Glomerular visceral epithelial cell (primary cell): ENCODE measurements around the gene CLPTM1.
"Not testable (repeated sequence)": the region's sequence is repeated elsewhere in the genome, so short reads cannot be mapped to it uniquely, and the experiment has no call there.

ENCODE experiments used
- DNase-seq: peaks from one replicate; pipeline ENCODE4 v3.0.0-alpha.2; 2016; ENCODE audit errors: extremely low spot score

The CLPTM1 gene, protein sequence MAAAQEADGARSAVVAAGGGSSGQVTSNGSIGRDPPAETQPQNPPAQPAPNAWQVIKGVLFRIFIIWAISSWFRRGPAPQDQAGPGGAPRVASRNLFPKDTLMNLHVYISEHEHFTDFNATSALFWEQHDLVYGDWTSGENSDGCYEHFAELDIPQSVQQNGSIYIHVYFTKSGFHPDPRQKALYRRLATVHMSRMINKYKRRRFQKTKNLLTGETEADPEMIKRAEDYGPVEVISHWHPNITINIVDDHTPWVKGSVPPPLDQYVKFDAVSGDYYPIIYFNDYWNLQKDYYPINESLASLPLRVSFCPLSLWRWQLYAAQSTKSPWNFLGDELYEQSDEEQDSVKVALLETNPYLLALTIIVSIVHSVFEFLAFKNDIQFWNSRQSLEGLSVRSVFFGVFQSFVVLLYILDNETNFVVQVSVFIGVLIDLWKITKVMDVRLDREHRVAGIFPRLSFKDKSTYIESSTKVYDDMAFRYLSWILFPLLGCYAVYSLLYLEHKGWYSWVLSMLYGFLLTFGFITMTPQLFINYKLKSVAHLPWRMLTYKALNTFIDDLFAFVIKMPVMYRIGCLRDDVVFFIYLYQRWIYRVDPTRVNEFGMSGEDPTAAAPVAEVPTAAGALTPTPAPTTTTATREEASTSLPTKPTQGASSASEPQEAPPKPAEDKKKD

DNA sequence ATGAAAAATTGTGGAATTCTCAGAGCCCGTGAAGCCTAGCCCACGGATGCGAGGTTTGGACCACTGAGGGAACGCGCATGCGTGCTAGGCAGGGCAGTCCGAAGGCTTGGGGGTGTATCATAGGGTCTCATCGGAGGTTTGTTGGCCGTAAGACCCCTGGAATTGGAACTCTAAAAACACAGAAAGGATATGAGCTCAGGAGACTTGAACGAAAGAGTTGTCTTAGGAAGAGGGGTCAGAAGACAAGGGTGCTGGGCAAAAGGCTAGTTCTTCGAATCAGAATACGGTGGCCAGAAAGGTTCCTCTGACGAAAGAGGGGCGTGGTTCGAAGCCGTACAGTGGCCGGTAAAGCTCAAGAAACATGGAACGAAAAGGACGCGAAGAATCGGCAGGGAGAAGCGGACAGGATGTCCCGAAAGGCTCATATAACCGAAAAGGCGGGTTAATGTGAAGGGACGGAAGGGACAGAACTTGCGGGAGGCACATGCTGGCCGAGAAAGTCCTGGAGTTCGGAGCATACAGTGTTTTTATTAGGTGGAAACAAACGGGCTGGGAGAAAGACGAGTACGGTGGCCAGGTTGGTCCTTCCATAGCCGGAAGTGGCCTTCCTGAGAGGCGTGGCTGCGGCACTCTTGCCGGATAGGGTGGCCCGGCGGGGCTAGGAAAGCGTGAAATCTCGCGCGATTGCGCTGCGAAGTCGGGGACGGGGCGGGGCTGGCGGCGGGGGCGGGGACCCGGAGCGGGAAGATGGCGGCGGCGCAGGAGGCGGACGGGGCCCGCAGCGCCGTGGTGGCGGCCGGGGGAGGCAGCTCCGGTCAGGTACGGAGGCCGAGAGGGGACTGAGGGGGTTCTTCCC lies at the start of gene CLPTM1:
TSS of gene CLPTM1 (plus strand) at position 732 of the 856 bp plus-strand sequence. CDS start at position 748, 16 bp downstream.
- peak; percentile 95 for DNase-seq

DNA sequence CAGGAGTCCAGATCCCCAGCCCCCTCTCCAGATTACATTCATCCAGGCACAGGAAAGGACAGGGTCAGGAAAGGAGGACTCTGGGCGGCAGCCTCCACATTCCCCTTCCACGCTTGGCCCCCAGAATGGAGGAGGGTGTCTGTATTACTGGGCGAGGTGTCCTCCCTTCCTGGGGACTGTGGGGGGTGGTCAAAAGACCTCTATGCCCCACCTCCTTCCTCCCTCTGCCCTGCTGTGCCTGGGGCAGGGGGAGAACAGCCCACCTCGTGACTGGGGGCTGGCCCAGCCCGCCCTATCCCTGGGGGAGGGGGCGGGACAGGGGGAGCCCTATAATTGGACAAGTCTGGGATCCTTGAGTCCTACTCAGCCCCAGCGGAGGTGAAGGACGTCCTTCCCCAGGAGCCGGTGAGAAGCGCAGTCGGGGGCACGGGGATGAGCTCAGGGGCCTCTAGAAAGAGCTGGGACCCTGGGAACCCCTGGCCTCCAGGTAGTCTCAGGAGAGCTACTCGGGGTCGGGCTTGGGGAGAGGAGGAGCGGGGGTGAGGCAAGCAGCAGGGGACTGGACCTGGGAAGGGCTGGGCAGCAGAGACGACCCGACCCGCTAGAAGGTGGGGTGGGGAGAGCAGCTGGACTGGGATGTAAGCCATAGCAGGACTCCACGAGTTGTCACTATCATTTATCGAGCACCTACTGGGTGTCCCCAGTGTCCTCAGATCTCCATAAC lies 49.6 kb upstream of the CLPTM1 start, which contains the start of gene APOE:
TSS of gene APOE (plus strand) at position 360 of the 724 bp plus-strand sequence. CDS start 829 bp downstream, outside the sequence.
- no peak for DNase-seq

DNA sequence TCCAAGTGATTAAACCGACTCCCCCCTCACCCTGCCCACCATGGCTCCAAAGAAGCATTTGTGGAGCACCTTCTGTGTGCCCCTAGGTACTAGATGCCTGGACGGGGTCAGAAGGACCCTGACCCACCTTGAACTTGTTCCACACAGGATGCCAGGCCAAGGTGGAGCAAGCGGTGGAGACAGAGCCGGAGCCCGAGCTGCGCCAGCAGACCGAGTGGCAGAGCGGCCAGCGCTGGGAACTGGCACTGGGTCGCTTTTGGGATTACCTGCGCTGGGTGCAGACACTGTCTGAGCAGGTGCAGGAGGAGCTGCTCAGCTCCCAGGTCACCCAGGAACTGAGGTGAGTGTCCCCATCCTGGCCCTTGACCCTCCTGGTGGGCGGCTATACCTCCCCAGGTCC lies 47.6 kb upstream of the CLPTM1 start:
- no peak for DNase-seq

DNA sequence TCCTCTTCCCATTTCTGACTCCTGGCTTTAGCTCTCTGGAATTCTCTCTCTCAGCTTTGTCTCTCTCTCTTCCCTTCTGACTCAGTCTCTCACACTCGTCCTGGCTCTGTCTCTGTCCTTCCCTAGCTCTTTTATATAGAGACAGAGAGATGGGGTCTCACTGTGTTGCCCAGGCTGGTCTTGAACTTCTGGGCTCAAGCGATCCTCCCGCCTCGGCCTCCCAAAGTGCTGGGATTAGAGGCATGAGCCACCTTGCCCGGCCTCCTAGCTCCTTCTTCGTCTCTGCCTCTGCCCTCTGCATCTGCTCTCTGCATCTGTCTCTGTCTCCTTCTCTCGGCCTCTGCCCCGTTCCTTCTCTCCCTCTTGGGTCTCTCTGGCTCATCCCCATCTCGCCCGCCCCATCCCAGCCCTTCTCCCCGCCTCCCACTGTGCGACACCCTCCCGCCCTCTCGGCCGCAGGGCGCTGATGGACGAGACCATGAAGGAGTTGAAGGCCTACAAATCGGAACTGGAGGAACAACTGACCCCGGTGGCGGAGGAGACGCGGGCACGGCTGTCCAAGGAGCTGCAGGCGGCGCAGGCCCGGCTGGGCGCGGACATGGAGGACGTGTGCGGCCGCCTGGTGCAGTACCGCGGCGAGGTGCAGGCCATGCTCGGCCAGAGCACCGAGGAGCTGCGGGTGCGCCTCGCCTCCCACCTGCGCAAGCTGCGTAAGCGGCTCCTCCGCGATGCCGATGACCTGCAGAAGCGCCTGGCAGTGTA lies 46.9 kb upstream of the CLPTM1 start:
- DNase-seq: no peak

DNA sequence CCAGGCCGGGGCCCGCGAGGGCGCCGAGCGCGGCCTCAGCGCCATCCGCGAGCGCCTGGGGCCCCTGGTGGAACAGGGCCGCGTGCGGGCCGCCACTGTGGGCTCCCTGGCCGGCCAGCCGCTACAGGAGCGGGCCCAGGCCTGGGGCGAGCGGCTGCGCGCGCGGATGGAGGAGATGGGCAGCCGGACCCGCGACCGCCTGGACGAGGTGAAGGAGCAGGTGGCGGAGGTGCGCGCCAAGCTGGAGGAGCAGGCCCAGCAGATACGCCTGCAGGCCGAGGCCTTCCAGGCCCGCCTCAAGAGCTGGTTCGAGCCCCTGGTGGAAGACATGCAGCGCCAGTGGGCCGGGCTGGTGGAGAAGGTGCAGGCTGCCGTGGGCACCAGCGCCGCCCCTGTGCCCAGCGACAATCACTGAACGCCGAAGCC lies 46.3 kb upstream of the CLPTM1 start:
- DNase-seq: no peak

DNA sequence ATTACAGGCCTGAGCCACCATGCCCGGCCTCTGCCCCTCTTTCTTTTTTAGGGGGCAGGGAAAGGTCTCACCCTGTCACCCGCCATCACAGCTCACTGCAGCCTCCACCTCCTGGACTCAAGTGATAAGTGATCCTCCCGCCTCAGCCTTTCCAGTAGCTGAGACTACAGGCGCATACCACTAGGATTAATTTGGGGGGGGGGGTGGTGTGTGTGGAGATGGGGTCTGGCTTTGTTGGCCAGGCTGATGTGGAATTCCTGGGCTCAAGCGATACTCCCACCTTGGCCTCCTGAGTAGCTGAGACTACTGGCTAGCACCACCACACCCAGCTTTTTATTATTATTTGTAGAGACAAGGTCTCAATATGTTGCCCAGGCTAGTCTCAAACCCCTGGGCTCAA lies 45.4 kb upstream of the CLPTM1 start:
- DNase-seq: no peak

DNA sequence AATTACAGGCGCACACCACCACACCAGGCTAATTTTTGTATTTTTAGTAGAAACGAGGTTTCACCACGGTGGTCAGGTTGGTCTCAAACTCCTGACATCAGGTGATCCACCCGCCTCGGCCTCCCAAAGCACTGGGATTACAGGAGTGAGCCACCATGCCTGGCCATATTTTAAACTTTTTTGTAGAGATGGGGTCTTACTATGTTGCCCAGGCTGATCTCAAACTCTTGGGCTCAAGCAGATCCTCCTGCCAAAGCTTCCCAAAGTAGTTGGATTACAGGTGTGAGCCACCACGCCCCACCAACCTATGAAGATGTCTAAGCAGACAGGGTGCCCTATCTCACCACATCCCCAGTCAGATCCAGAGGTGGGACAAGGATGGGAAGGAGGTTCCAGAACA lies 43.3 kb upstream of the CLPTM1 start:
- DNase-seq: not testable (repeated sequence)

DNA sequence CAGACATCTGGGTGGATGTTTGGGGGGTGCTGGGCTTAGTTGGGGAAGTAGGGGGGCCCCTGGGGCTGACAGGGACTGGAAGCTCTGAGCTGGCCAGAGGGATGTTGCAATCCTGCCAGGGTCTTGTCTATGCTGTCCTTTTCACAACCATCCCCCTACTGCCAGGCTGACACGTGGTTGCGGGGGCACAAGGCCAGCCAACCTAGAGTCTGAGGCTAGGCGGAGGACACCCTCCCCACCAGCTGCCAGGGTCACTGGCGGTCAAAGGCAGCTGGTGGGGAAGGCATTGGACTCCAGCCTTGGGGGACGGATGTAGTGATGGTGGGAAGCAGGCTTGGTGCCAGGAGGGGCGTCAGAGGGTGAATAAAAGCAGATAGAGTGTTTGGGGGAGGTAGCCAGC lies 42.3 kb upstream of the CLPTM1 start:
- DNase-seq: no peak

DNA sequence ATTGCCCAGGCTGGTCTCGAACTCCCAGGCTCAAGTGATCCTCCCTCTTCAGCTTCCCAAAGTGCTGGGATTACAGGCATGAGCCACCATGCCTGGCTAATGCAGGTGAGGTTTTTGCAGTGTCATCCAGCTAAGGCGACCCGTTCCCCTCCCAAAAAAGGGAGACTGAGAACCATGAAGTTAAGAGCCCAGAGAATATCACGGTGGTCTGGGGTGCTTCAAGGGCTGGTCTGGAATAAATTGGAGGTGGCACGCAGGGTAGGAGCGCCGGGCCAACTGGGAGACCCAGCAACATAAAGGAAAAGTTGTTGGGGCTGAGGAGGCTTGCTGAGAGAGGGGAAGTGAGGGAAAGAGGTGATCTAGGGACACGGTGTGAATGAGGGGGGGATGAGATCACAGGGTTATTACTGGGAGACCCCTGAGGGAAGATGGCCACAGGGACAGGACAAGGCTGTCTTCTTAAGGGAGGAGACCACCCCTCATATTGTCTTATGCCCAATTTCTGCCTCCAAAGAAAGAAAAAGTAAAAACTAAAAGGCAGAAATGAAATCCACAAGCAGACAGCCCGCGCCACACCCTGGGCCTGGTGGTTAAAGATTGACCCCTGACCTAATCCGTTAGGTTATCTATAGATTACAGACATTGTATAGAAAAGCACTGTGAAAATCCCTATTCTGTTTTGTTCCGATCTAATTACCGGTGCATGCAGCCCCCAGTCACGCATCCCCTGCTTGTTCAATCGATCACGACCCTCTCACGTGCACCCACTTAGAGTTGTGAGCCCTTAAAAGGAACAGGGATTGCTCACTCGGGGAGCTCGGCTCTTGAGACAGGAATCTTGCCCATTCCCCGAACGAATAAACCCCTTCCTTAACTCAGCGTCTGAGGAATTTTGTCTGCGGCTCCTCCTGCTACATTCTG lies 41.4 kb upstream of the CLPTM1 start:
- DNase-seq: not testable (repeated sequence)

DNA sequence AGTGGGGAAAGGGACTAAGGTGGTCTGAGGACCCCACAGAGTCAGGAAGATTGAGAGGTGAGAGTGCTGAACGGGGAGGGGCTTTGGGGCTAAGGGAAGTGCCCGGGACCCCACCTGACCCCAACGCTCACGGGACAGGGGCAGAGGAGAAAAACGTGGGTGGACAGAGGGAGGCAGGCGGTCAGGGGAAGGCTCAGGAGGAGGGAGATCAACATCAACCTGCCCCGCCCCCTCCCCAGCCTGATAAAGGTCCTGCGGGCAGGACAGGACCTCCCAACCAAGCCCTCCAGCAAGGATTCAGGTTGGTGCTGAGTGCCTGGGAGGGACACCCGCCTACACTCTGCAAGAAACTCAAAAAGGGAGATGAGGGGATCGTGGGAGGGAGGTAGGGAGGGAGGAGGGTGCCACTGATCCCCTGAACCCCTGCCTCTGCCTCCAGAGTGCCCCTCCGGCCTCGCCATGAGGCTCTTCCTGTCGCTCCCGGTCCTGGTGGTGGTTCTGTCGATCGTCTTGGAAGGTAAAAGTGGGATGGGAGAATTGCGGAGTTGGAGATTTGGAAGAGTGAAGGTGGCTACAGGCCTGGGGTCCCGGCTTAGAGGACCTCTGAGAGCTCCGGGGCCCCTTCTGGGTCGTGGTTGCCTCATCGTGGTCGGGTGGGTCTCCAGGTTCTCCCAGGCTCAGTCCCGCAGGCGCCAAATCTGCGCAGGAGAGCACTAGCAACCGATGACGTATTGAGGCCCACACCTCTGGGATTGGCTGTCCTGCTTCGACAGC lies 40.6 kb upstream of the CLPTM1 start, which contains the start of gene APOC1:
TSS of gene APOC1 (plus strand) at position 176 of the 774 bp plus-strand sequence. CDS start at position 460, 284 bp downstream.
- peak; percentile 76 for DNase-seq

DNA sequence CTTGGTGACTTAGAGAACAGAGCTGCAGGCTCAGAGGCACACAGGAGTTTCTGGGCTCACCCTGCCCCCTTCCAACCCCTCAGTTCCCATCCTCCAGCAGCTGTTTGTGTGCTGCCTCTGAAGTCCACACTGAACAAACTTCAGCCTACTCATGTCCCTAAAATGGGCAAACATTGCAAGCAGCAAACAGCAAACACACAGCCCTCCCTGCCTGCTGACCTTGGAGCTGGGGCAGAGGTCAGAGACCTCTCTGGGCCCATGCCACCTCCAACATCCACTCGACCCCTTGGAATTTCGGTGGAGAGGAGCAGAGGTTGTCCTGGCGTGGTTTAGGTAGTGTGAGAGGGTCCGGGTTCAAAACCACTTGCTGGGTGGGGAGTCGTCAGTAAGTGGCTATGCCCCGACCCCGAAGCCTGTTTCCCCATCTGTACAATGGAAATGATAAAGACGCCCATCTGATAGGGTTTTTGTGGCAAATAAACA lies 30.9 kb upstream of the CLPTM1 start:
- DNase-seq: no peak

DNA sequence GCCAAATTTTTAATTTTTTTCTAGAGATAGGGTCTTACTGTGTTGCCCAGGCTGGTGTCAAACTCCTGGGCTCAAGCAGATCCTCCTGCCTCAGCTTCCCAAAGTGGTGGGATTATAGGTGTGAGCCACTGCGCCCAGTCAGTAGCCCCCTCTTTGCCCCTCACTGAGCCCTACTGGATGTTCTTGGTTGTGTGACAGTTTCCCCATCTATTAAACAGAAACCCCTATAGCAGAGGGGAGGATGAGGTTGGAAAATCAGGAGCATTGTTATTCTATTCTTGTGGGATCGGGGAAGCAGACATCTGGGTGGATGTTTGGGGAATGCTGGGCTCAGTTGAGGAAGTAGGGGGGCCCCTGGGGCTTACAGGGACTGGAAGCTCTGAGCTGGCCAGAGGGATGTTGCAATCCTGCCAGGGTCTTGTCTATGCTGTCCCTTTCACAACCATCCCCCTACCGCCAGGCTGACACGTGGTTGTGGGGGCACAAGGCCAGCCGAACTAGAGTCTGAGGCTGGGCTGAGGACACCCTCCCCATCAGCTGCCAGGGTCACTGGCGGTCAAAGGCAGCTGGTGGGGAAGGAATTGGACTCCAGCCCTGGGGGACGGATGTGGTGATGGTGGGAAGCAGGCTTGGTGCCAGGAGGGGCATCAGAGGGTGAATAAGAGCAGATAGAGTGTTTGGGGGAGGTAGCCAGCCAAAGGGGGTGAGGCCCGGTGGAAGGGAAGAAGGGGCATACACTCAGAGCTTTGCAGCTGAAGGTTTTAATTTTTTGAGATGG lies 29.9 kb upstream of the CLPTM1 start:
- peak; percentile 75 for DNase-seq

DNA sequence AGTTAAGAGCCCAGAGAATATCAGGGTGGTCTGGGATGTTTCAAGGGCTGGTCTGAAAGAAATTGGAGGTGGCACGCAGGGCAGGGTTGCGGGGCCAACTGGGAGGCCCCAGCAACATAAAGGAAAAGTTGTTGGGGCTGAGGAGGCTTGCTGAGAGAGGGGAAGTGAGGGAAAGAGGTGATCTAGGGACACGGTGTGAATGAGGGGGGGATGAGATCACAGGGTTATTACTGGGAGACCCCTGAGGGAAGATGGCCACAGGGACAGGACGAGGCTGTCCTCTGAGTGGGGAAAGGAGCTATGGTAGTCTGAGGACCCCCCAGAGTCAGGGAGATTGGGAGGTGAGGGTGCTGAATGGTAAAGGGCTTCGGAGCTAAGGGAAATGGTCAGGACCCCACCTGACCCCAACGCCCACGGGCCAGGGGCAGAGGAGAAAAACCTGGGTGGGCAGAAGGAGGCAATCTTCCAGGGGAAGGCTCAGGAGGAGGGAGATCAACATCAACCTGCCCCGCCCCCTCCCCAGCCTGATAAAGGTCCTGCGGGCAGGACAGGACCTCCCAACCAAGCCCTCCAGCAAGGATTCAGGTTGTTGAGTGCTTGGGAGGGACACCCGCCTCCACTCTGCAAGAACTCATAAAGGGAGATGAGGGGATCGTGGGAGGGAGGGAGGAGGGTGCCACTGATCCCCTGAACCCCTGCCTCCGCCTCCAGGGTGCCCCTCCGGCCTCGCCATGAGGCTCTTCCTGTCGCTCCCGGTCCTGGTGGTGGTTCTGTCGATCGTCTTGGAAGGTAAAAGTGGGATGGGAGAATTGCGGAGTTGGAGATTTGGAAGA lies 28.7 kb upstream of the CLPTM1 start:
- not testable (repeated sequence) for DNase-seq

DNA sequence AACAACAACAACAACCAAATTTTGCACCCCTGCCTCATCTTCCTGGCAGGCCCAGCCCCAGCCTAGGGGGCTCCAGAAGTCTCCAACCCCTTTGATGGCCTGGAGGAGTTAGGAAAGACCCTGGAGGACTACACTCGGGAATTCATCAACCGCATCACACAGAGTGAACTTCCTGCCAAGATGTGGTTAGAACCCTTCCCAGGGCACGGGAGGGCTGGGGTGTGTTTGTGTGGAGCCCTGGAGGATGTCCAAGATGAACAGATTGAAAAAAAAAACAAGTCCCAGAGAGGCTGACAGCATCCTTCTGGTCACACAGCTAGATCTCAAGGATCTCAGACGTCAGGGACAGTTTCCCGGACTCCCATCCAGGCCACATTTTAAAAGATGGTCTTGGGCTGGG lies 27.4 kb upstream of the CLPTM1 start:
- DNase-seq: peak; percentile 62

DNA sequence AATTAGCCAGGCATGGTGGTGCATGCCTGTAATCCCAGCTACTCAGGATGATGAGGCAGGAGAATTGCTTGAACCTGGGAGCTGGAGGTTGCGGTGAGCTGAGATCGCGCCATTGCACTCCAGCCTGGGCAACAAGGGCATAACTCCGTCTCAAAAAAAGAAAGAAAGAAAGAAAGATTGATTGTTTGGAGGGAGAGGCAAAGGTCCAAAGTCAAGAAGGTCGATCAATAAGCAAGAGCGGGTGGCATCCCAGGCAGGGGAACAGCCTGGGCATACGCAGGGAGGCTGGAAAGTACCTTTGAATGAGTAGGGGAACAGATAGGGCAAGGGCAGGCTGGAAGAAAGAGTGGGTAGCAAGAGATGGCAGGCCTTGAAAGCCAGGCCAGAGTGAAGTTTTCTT lies 25.1 kb upstream of the CLPTM1 start:
- no peak for DNase-seq

DNA sequence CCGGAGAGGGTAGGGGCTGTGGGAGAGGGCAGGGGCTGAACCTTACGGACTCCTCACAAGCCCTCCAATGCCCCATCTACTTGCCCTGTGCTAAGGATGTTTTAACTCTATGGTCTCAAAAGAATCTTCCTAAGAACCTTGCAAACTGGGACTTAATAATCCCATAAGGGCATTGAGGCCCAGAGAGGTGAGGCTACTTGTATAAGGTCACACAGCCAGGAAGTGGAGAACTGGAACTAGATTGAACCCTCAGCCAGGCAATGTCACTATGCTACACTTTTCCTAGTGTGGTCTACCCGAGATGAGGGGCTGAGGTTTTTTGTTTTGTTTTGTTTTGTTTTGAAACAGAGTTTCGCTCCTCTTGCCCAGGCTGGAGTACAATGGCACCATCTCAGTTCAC lies 23.6 kb upstream of the CLPTM1 start:
- no peak for DNase-seq

DNA sequence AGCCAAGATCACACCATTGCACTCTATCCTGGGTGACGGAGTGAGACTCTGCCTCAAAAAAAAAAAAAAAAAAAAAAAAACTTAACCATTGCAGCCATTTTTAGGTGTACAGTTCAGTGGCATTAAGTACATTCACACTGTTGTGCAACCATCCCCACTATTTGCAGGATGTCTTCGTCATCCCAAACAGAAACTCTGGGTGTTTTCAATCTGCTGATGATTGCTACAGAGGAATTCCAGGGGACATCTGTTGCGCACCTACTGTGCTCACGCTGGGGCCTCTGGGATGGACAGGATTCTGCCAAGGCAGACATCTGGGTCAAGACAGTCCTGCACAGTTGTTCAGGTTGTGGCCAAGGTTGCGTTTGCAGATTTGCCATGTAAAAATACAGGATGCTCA lies 15.5 kb upstream of the CLPTM1 start:
- DNase-seq: no peak
